Measurements from ENCODE around the gene CEP290. TPM values are rescaled to one million over a fixed set of nuclear protein-coding genes. Genes with fewer than 3 reads are reported as not detected.

CEP290 gene
- total and polyA plus RNA-seq, 2 experiments from 2014 or later = 17.3 to 25.7 TPM

DNA sequence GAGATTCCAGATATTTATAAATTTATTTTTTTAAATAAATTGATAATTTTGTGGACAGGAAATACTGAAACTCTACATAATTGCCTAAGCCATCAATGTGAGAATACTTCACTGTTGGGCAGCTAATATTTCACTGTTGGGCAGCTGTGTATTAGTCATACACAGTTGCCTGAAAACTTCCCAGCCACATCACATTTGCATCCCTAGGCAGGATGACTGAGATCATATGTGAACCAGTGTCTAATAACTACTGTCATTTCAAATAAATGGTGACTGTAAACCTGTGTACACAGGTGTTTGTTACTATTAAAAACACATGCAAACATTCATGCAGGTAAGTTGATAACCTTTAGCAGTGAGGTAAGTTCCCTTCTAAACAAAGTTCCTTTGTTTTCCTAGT lies 44.1 kb upstream of the CEP290 start:
- Mint-ChIP-seq H3K27ac (no peak overlapping the region), H3K27me3 (ENCODE audit: insufficient read depth, low read depth, poor library complexity) (no peaks in the 10 kb centered on the region), H3K4me3 (no peak overlapping the region), H3K4me1 (peaks cover 3% of the 10 kb centered on the region; the same call in 1 of the 3 replicates), H3K9me3 (0 out of 3 replicates have a peak, but pooled peaks cover 3% of the 10 kb centered on the region), H3K36me3 (ENCODE audit: low read depth) (peaks cover 38% of the 10 kb centered on the region)
- Histone ChIP-seq H3K4me3 (no peak overlapping the region), H3F3A (replicated peaks; ENCODE audit: low read depth) (no peaks in the 10 kb centered on the region), H3K27ac (ENCODE audit: low read depth) (no peak overlapping the region), H2AFZ (no peak overlapping the region), H3K79me2 (replicated peaks; ENCODE audit: insufficient read depth) (no peaks in the 10 kb centered on the region), H3K4me2 (no peak overlapping the region), H3K9me2 (ENCODE audit: insufficient read depth) (no peaks in the 10 kb centered on the region), H3K27me3 (ENCODE audit: insufficient read depth) (no peaks in the 10 kb centered on the region), H3K4me1 (ENCODE audit: insufficient read depth) (0 out of 2 replicates have a peak, but pooled peaks cover 4% of the 10 kb centered on the region), H3K36me3 (ENCODE audit: insufficient read depth) (peaks cover 5% of the 10 kb centered on the region; the same call in 1 of the 2 replicates), H4K20me1 (replicated peaks; ENCODE audit: insufficient read depth) (no peaks in the 10 kb centered on the region)
- ATAC-seq = no peak
- TF ChIP-seq JUNB (IDR thresholded peaks at IDR 0.05; ENCODE audit: unreplicated experiment) (no peak), ZNF114 (CRISPR knock-in tag; IDR thresholded peaks at IDR 0.05) (no peak), EZH2 (IDR thresholded peaks at IDR 0.05; ENCODE audit: low read depth, unreplicated experiment) (no peak), NANOG (IDR thresholded peaks at IDR 0.05; ENCODE audit: borderline replicate concordance) (no peak), POLR2AphosphoS5 (IDR thresholded peaks at IDR 0.05; ENCODE audit: low read depth) (no peak), EZH2phosphoT487 (IDR thresholded peaks at IDR 0.05; ENCODE audit: unreplicated experiment) (no peak), REST (IDR thresholded peaks at IDR 0.05; ENCODE audit: unreplicated experiment) (no peak), ZNF462 (CRISPR knock-in tag; IDR thresholded peaks at IDR 0.05) (no peak), STAT1 (IDR thresholded peaks at IDR 0.05; ENCODE audit: unreplicated experiment) (no peak), ZNF331 (CRISPR knock-in tag; IDR thresholded peaks at IDR 0.05; ENCODE audit: low read depth) (no peak), CREB1 (CRISPR knock-in tag; IDR thresholded peaks at IDR 0.05; ENCODE audit: low read depth) (no peak)
- TF ChIP-seq, protein P1, sequence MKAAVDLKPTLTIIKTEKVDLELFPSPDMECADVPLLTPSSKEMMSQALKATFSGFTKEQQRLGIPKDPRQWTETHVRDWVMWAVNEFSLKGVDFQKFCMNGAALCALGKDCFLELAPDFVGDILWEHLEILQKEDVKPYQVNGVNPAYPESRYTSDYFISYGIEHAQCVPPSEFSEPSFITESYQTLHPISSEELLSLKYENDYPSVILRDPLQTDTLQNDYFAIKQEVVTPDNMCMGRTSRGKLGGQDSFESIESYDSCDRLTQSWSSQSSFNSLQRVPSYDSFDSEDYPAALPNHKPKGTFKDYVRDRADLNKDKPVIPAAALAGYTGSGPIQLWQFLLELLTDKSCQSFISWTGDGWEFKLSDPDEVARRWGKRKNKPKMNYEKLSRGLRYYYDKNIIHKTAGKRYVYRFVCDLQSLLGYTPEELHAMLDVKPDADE (IDR thresholded peaks at IDR 0.05) = no peak
- TF ChIP-seq, protein P2, sequence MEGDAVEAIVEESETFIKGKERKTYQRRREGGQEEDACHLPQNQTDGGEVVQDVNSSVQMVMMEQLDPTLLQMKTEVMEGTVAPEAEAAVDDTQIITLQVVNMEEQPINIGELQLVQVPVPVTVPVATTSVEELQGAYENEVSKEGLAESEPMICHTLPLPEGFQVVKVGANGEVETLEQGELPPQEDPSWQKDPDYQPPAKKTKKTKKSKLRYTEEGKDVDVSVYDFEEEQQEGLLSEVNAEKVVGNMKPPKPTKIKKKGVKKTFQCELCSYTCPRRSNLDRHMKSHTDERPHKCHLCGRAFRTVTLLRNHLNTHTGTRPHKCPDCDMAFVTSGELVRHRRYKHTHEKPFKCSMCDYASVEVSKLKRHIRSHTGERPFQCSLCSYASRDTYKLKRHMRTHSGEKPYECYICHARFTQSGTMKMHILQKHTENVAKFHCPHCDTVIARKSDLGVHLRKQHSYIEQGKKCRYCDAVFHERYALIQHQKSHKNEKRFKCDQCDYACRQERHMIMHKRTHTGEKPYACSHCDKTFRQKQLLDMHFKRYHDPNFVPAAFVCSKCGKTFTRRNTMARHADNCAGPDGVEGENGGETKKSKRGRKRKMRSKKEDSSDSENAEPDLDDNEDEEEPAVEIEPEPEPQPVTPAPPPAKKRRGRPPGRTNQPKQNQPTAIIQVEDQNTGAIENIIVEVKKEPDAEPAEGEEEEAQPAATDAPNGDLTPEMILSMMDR (conservative IDR thresholded peaks at IDR 0.05; ENCODE audit: low read depth in 2 of 2) = no peak
- no peak for DNase-seq (ENCODE audit: low spot score)

Data from GM23338 (cell line).